GM04503 (cell line): ENCODE measurements around the gene RTTN.
A peak's percentile ranks its signal among the peaks of the same experiment; 100 is the strongest.
"Not testable (repeated sequence)": the region's sequence is repeated elsewhere in the genome, so short reads cannot be mapped to it uniquely, and the experiment has no call there.

Experiments used
- DNase-seq: peaks from one replicate; pipeline ENCODE4 v3.0.0-alpha.2; 2012; ENCODE audit warnings: low read depth

RTTN gene

GRCh38 chr18:70205421-70206397 is at the start of gene RTTN:
Gene RTTN, minus strand, starts transcription at chr18:70205687. Its CDS starts 29 bp downstream, at chr18:70205658.
- peak; percentile 75 for DNase-seq

- no peak for DNase-seq
These were observed 45.3 kb upstream of the RTTN start for GRCh38 chr18:70250781-70251180.

DNA sequence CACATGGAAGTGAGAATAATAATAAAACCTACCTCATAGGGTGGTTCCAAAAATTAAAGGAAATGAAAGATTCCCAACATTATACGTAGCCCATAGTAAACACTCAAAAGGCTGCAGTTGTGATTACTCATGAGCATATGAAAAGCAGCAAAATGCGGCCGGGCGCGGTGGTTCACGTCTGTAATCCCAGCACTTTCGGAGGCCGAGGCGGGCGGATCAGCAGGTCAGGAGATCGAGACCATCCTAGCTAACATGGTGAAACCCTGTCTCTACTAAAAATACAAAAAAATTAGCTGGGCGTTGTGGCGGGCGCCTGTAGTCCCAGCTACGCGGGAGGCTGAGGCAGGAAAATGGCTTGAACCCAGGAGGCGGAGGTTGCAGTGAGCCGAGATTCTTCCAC is 44.4 kb upstream of the RTTN start:
- not testable (repeated sequence) for DNase-seq

- DNase-seq, result peak; percentile 19
These were observed 43.6 kb upstream of the RTTN start for GRCh38 chr18:70249118-70249517.

DNA sequence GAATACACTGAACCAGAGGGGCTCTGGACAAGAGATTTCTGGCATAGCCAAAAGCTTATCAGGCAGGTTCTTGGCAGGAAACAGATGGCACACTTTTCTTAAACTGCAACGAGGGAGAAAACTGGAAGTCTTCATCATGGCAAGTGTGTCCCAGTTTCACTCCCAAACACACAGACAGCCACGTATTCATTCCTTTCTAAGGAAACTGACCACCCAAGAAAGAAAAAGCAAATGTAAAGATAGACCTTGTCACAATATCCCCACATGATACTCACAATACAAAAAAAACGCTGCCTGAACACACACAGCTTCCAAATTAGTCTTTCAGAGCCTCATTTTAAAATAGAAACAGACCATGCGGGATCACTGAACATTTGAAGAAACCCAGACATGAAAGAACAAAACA is 40.6 kb upstream of the RTTN start:
- DNase-seq, result no peak

- no peak for DNase-seq
These were observed 37.8 kb upstream of the RTTN start for GRCh38 chr18:70243131-70243929.

DNA sequence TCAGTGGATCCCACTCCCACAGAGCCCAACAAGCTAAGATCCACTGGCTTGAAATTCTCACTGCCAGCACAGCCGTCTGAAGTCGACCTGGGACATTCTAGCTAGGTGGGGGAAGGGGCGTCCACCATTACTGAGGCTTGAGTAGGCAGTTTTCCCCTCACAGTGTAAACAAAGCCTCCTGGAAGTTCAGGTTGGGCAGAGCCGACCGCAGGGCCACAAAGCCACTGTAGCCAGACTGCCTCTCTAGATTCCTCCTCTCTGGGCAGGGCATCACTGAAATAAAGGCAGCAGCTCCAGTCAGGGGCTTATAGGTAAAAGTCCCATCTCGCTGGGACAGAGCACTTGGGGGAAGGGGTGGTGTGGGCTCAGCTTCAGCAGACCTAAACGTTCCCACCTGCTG is 31.4 kb upstream of the RTTN start:
- not testable (repeated sequence) for DNase-seq

- DNase-seq, result no peak
These were observed 30.0 kb upstream of the RTTN start for GRCh38 chr18:70235478-70235877.

DNA sequence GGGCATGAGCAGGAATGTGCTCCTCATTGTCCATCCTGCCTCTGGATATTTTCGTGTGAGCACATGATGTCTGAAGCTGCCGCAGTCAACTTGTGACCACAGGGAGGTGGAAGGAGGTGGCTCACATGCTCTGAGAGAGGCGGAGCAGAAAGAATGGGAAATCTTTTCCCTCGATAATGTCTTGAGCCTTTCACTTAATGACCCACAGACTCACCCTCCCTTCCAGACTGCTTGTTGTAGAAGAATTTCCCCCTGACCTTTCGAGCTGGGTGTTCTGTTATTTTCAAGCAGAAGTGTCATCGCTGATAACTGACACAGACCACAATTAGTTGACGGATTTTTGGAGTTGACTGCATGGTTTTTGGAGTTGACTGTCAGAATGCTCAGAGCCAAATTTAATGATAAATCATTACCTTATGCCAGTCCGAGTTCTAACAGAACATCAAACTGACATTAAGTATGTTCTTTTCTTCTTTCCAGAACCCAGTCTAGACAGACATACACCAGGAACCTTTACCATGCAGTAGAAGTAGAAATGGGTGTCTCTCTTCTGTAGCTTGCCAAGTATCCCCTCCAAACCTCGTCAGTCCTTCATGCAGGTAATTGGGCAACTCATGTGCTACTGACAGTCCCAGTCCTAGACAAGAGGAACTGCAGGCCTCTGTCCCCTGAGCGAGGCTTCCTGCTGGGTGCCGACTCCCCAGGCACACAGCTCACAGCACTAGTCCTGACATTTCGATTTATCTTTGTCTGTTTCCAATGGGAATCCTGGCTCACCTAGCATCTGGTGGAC is 29.4 kb upstream of the RTTN start:
- peak; percentile 65 for DNase-seq

- DNase-seq, result no peak
These were observed 28.5 kb upstream of the RTTN start for GRCh38 chr18:70233974-70234373.

- no peak for DNase-seq
These were observed 26.8 kb upstream of the RTTN start for GRCh38 chr18:70232261-70232660.

DNA sequence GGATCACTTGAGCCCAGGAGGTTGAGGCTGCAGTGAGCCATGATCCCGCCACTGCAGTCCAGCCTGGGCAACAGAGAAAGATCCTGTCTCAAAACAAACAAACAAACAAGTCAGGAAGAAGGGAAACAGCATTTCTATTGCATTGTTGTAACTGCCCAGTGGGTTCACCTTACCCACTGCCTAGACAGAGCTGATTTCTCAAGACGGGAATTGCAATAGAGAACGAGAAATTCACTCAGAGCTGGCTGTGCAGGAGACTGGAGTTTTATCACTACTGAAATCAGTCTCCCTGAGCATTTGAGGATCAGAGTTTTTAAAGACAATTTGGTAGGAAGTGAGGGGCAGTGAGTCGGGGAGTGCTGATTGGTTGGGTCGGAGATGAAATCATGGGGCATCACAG is 24.2 kb upstream of the RTTN start:
- no peak for DNase-seq

DNA sequence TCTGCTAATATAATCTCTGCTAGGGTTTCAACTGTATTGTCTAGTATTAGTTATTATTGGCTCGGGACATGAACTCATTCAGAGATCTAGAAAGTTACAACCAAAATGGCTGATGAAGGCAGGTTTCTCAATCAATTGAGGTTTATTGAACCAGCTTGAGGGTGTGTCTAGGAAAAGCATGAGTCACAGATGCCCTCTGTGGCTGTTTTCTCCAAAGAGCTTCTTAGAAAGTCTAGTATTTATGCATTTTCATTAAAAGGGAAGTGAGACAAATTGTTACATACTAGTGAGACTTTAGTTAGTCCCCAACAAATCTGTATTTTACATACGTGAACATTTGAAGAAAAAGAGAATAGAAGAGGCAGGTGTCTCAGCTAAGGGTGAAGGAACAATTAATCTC is 23.0 kb upstream of the RTTN start:
- DNase-seq, result no peak

DNA sequence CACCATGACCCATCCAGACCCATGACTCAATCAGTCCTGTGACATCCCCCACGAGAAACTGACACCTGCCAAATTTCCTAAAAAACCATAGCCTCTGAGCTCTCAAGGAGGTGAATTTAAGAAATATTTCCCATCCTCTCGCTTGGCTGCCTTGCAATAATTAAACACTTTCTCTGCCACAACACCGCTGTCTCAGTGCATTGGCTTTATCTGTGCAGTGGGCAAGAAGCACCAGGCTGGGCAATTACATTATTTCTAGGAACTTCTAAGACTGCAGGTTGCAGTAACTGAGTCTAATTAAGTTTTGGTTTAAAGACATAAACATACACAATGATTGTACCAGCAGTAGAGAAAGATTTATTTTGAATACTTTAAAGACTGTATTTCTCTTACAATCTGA is 22.0 kb upstream of the RTTN start:
- DNase-seq, result no peak

- DNase-seq, result no peak
These were observed 16.4 kb upstream of the RTTN start for GRCh38 chr18:70221915-70222278.

GRCh38 chr18:70221156-70221914 is 15.8 kb upstream of the RTTN start:
- DNase-seq, result no peak

- no peak for DNase-seq
These were observed 15.1 kb upstream of the RTTN start for GRCh38 chr18:70220628-70221027.

GRCh38 chr18:70219688-70220087 is 14.2 kb upstream of the RTTN start:
- no peak for DNase-seq

DNA sequence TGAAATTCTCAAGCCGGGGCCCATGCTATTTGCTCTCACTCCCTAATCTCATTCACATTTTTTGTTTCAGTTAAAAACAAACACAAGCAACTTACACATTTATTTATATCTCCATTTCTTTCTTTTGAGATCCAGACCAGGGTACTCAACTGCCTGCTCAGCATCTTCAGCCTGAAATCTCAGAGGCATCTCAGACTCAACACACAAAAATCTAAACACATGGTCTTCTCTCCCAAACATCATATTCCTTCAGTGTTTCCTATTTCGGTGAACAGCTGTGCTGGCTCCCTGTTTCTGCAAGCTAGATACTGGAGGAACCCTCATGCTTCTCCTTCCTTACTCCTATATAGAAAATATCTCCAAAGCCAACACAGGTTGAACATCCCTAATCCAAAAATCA is 11.3 kb upstream of the RTTN start:
- no peak for DNase-seq

GRCh38 chr18:70207181-70207580 is 1.7 kb upstream of the RTTN start:
- DNase-seq, result no peak

DNA sequence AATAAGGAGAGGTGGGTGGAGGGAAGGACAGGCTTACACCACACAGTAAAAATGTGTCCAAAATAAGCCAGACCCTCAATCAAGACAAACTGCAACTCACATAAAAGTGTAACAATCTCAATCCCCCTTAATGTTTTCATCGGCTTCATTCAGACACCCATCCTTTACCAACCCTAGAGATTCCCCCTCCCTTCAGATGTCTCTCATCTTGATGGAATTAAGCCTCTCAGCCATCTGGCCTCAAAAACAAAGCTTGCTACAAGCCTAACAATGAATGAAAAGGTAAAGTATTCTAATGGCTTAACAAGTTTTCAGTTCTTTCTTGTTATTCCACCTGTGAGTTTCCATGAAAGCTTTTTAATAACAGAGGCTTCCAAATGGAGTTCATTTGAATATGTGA is 5.2 kb downstream of the RTTN start:
- DNase-seq, result no peak

DNA sequence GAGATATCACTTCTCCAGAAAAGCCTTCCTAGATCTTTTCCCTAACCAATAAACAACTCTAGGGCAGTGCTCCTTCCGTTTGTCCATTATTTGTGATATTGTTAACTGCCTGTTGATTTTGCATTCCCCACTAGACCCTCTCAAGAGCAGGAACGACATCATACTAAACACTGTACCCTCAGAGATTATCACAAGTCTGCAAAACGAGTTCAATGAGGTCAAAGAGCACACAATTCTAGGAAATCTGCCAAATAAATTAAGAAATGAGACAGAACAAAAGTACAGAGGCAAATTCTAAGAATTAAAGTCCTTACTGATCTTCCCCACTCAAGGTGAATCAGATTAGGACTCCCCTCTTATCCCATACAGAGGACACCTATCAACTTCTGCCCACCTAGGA is 7.6 kb downstream of the RTTN start:
- no peak for DNase-seq
